SK-N-SH (cell line): ENCODE measurements around the gene LPIN2. TPM values are rescaled to one million over a fixed set of nuclear protein-coding genes. Genes with fewer than 3 reads are reported as not detected.

Experiments used
- CTCF ChIA-PET: fragments of 300-600, 350-600 bp; formaldehyde crosslinking; extraction: SDS; loops from one replicate; lab custom pipeline; 2021; lab: Yijun Ruan, JAX
- POLR2A ChIA-PET: fragments of 350-600 bp; sonication (Branson Sonifier 250); formaldehyde crosslinking; extraction: SDS; loops from one replicate; lab custom pipeline; 2020; ENCODE audit warnings: antibody characterized with exemption, inconsistent platforms; lab: Yijun Ruan, JAX
- DNase-seq: peaks from one replicate; pipeline ENCODE4 v3.0.0; 2012
- H2AFZ ChIP-seq: fragments of 200-600 bp; sonication (generic); 2 replicates; pipeline ENCODE4 v1.8.1; 2016; ENCODE audit warnings: antibody characterized with exemption, mild to moderate bottlenecking, low read depth
- H3F3A ChIP-seq: fragments of 200-600 bp; sonication (generic); replicated peaks from 2 replicates; pipeline ENCODE3; 2016; ENCODE audit warnings: antibody characterized with exemption, mild to moderate bottlenecking; ENCODE audit not compliant: insufficient read depth
- H3K27ac ChIP-seq, 2 experiments: fragments of 200-500 bp in 1 of 2; fragments of 200-600 bp in 1 of 2; sonication (Bioruptor generic) in 1 of 2; sonication (generic), shearing (Covaris generic) in 1 of 2; 2 replicates each; pipeline versions ENCODE4 v1.5.1 to v1.6.1; 2014 to 2016; ENCODE audit warnings: low read depth in 2 of 2, inconsistent platforms in 1 of 2, low read length in 1 of 2, mild to moderate bottlenecking in 1 of 2, mixed read lengths in 1 of 2
- H3K27me3 ChIP-seq: fragments of 200-600 bp; sonication (generic), shearing (Covaris generic); 2 replicates; pipeline ENCODE4 v1.6.1; 2016; ENCODE audit warnings: mixed run types; ENCODE audit not compliant: insufficient read depth
- H3K36me3 ChIP-seq, 2 experiments: fragments of 200-500 bp in 1 of 2; fragments of 200-600 bp in 1 of 2; sonication (Bioruptor generic) in 1 of 2; sonication (generic) in 1 of 2; replicated peaks in 1 of 2; 2 replicates each; pipeline versions ENCODE3 to v1.5.1; 2014 to 2016; ENCODE audit warnings: low read length in 1 of 2, mild to moderate bottlenecking in 1 of 2; ENCODE audit not compliant: insufficient read depth in 2 of 2, control insufficient read depth in 1 of 2
- H3K4me1 ChIP-seq, 2 experiments: fragments of 200-500 bp in 1 of 2; fragments of 200-600 bp in 1 of 2; sonication (Bioruptor generic) in 1 of 2; sonication (generic), shearing (Covaris generic) in 1 of 2; 2 replicates each; pipeline versions ENCODE4 v1.5.1 to v1.6.1; 2014 to 2016; ENCODE audit warnings: low read depth in 1 of 2, low read length in 1 of 2, mixed run types in 1 of 2; ENCODE audit not compliant: insufficient read depth in 2 of 2, control insufficient read depth in 1 of 2
- H3K4me2 ChIP-seq: fragments of 200-600 bp; sonication (generic), shearing (Covaris generic); 2 replicates; pipeline ENCODE4 v1.6.1; 2017; ENCODE audit warnings: mixed run types
- H3K4me3 ChIP-seq, 2 experiments: fragments of 200-500 bp in 1 of 2; fragments of 200-600 bp in 1 of 2; sonication (Bioruptor generic) in 1 of 2; sonication (generic), shearing (Covaris generic) in 1 of 2; 2 replicates each; pipeline versions ENCODE4 v1.5.1 to v1.8.1; 2014 to 2016; ENCODE audit warnings: low read depth in 2 of 2, inconsistent platforms in 1 of 2, low read length in 1 of 2, mild to moderate bottlenecking in 1 of 2, mixed read lengths in 1 of 2, moderate library complexity in 1 of 2
- H3K79me2 ChIP-seq: fragments of 200-600 bp; sonication (generic); 2 replicates; pipeline ENCODE4 v1.8.1; 2017; ENCODE audit warnings: mild to moderate bottlenecking; ENCODE audit not compliant: insufficient read depth
- H3K9ac ChIP-seq: fragments of 200-600 bp; sonication (generic); 2 replicates; pipeline ENCODE4 v1.6.1; 2017; ENCODE audit warnings: mixed run types
- H3K9me2 ChIP-seq: fragments of 200-600 bp; sonication (generic); 2 replicates; pipeline ENCODE4 v1.6.1; 2017; ENCODE audit warnings: mixed run types
- H3K9me3 ChIP-seq: fragments of 200-600 bp; sonication (generic); 2 replicates; pipeline ENCODE4 v1.6.1; 2017; ENCODE audit warnings: mixed run types, mild to moderate bottlenecking, moderate library complexity
- H4K20me1 ChIP-seq: fragments of 200-600 bp; sonication (generic); 2 replicates; pipeline ENCODE4 v1.6.1; 2017; ENCODE audit warnings: mild to moderate bottlenecking, mixed run types; ENCODE audit not compliant: insufficient read depth
- CHD2 ChIP-seq: fragments of 150-350 bp; IDR thresholded peaks from 2 replicates; pipeline ENCODE4 v1.6.1; 2018; ENCODE audit warnings: low read length; ENCODE audit not compliant: partially characterized antibody
- FOSL2 ChIP-seq: IDR thresholded peaks from 2 replicates; pipeline ENCODE4 v1.4.0; 2012; ENCODE audit warnings: low read depth, mild to moderate bottlenecking, moderate library complexity, borderline replicate concordance
- GATA2 ChIP-seq: sonication (generic); formaldehyde crosslinking; IDR thresholded peaks from 2 replicates; pipeline ENCODE4 v1.5.0; 2020; ENCODE audit warnings: mild to moderate bottlenecking, missing genetic modification reagents
- JUND ChIP-seq: IDR thresholded peaks from 2 replicates; pipeline ENCODE4 v1.4.0; 2012
- MEF2A ChIP-seq: IDR thresholded peaks from 2 replicates; pipeline ENCODE4 v1.4.0; 2012; ENCODE audit warnings: low read depth, borderline replicate concordance
- POLR2AphosphoS5 ChIP-seq: IDR thresholded peaks from 2 replicates; pipeline ENCODE4 v1.6.1; 2012; ENCODE audit warnings: low read depth, low read length
- SIN3A ChIP-seq: IDR thresholded peaks from 2 replicates; pipeline ENCODE4 v1.6.1; 2012; ENCODE audit warnings: low read depth, mild to moderate bottlenecking, low read length, moderate library complexity, borderline replicate concordance
- SMC3 ChIP-seq: IDR thresholded peaks from 2 replicates; pipeline ENCODE4 v1.6.1; 2012; ENCODE audit warnings: low read depth, low read length, improper control_type of control experiment
- WGBS: methylation state at CpG from one replicate; pipeline ENCODE4 v1.1.6; 2017; ENCODE audit warnings: low lambda C conversion rate; 5-methylcytosine and 5-hydroxymethylcytosine counted together
- polyA plus RNA-seq, 3 experiments: library from polyadenylated mRNA; depleted of rRNA; stranded (reverse); fragments of >200 nt; gene quantifications; 2 replicates each; pipeline ENCODE4 v1.2.3, GENCODE V29; 2012
- TF ChIP-seq, protein P1 (sequence below): IDR thresholded peaks from 2 replicates; pipeline ENCODE4 v1.4.0; 2012; ENCODE audit warnings: low read depth
- TF ChIP-seq, protein P2 (sequence below): IDR thresholded peaks from 2 replicates; pipeline ENCODE4 v1.4.0; 2012; ENCODE audit warnings: low read depth, borderline replicate concordance

LPIN2 gene
- polyA plus RNA-seq, 1 of the 3 experiments (the other 2 are of a cell fraction): 19.3 TPM

- no peak overlapping the region for H3K4me3 ChIP-seq
- H3K27ac ChIP-seq: no peak overlapping the region
- peaks cover 74% of the 10 kb centered on the region for H3K79me2 ChIP-seq
- TF ChIP-seq JUND (no peak), CHD2 (no peak), SMC3 (no peak)
- peaks cover 6% of the 10 kb centered on the region; the same call in 1 of the 2 replicates for H4K20me1 ChIP-seq
- no peaks in the 10 kb centered on the region for H3K9me3 ChIP-seq
- H3K9ac ChIP-seq: no peak overlapping the region
- peaks cover 6 to 30% of the 10 kb centered on the region in 2 experiments for H3K4me1 ChIP-seq
- peaks cover 2 to 19% of the 10 kb centered on the region in 2 experiments for H3K36me3 ChIP-seq
- 100% methylated on average over 4 of the region's 4 CpGs for WGBS
- H3F3A ChIP-seq: peaks cover 15% of the 10 kb centered on the region
- ChIA-PET POLR2A (no interaction called here), CTCF (interaction anchor here (0.7 kb wide), 1 partner anchor 119 kb away, joined by 3 read pairs; no protein-coding TSS in a partner anchor)
- DNase-seq: no peak
- H3K27me3 ChIP-seq: no peaks in the 10 kb centered on the region
- H3K9me2 ChIP-seq: no peaks in the 10 kb centered on the region
- H2AFZ ChIP-seq: no peak overlapping the region
- H3K4me2 ChIP-seq: no peak overlapping the region
Measured at GRCh38 chr18:3010086-3010485, 2.9 kb downstream of the LPIN2 start.

GRCh38 chr18:3008541-3008940 is 4.4 kb downstream of the LPIN2 start:
- Histone ChIP-seq H2AFZ (no peak overlapping the region), H3K4me2 (no peak overlapping the region), H3K27ac (peak overlapping the region in 1 of 2 experiments; percentile 38; a peak in 2 of 4 replicates), H3K9me2 (no peaks in the 10 kb centered on the region), H3K36me3 (peaks cover 7 to 31% of the 10 kb centered on the region in 2 experiments), H3K9ac (no peak overlapping the region), H4K20me1 (peaks cover 6% of the 10 kb centered on the region; the same call in 1 of the 2 replicates), H3K4me1 (peaks cover 6 to 15% of the 10 kb centered on the region in 2 experiments), H3K9me3 (peaks cover 4% of the 10 kb centered on the region; the same call in 1 of the 2 replicates), H3K27me3 (no peaks in the 10 kb centered on the region), H3K79me2 (peaks cover 88% of the 10 kb centered on the region), H3F3A (peaks cover 4% of the 10 kb centered on the region), H3K4me3 (no peak overlapping the region)
- ChIA-PET POLR2A (no interaction called here), CTCF (interaction anchor here (0.7 to 2.4 kb wide), 2 partner anchors 54 to 120 kb away, joined by 3 to 9 read pairs; no protein-coding TSS in a partner anchor)
- no peak for DNase-seq
- WGBS: 76% methylated on average over 4 of the region's 4 CpGs
- TF ChIP-seq, protein P1, sequence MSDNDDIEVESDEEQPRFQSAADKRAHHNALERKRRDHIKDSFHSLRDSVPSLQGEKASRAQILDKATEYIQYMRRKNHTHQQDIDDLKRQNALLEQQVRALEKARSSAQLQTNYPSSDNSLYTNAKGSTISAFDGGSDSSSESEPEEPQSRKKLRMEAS: no peak
- 0 out of 2 replicates have a peak, but pooled peaks have one; percentile 7 for TF ChIP-seq FOSL2
- no peak for TF ChIP-seq MEF2A
- TF ChIP-seq GATA2: no peak
- TF ChIP-seq, protein P2, sequence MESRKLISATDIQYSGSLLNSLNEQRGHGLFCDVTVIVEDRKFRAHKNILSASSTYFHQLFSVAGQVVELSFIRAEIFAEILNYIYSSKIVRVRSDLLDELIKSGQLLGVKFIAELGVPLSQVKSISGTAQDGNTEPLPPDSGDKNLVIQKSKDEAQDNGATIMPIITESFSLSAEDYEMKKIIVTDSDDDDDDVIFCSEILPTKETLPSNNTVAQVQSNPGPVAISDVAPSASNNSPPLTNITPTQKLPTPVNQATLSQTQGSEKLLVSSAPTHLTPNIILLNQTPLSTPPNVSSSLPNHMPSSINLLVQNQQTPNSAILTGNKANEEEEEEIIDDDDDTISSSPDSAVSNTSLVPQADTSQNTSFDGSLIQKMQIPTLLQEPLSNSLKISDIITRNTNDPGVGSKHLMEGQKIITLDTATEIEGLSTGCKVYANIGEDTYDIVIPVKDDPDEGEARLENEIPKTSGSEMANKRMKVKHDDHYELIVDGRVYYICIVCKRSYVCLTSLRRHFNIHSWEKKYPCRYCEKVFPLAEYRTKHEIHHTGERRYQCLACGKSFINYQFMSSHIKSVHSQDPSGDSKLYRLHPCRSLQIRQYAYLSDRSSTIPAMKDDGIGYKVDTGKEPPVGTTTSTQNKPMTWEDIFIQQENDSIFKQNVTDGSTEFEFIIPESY: no peak
- no peak for TF ChIP-seq SIN3A
- TF ChIP-seq POLR2AphosphoS5: no peak
